ENCODE data around the gene OR51V1. TPM values are rescaled to one million over a fixed set of nuclear protein-coding genes. Genes with fewer than 3 reads are reported as not detected.

OR51V1 gene
- total RNA-seq, 1 experiment from 2014 or later = not detected

GRCh38 chr11:5225480-5225871 lies 25.0 kb upstream of the OR51V1 start:
- peaks cover 18% of the 10 kb centered on the region for H3K9me3 Mint-ChIP-seq
- ATAC-seq = no peak
- no peak overlapping the region for H3K4me3 Mint-ChIP-seq
- no peak for TF ChIP-seq IRF2 (CRISPR knock-in tag; IDR thresholded peaks at IDR 0.05; ENCODE audit: borderline replicate concordance, low read depth)
- TF ChIP-seq ZNF416 (CRISPR knock-in tag; IDR thresholded peaks at IDR 0.05) = no peak
- no peak for TF ChIP-seq FOXP1 (CRISPR knock-in tag; IDR thresholded peaks at IDR 0.05; ENCODE audit: borderline replicate concordance)
- no peak for TF ChIP-seq PRRX2 (CRISPR knock-in tag; IDR thresholded peaks at IDR 0.05)
- TF ChIP-seq ZNF671 (CRISPR knock-in tag; IDR thresholded peaks at IDR 0.05) = no peak
- no peak for TF ChIP-seq ELF4 (CRISPR knock-in tag; IDR thresholded peaks at IDR 0.05; ENCODE audit: low read depth)
- TF ChIP-seq RORB (CRISPR knock-in tag; IDR thresholded peaks at IDR 0.05) = no peak
- TF ChIP-seq FOXJ3 (CRISPR knock-in tag; IDR thresholded peaks at IDR 0.05; ENCODE audit: borderline replicate concordance) = no peak
- TF ChIP-seq SMAD4 (CRISPR knock-in tag; IDR thresholded peaks at IDR 0.05) = no peak
- no peak for TF ChIP-seq GTF2I (CRISPR knock-in tag; conservative IDR thresholded peaks at IDR 0.05)
- no peak for TF ChIP-seq ATF6 (CRISPR knock-in tag; IDR thresholded peaks at IDR 0.05)
- DNase-seq (ENCODE audit: low spot score) = no peak
- POLR2A ChIA-PET = no interaction called here
- peaks cover 17% of the 10 kb centered on the region for H3K36me3 Mint-ChIP-seq
- H3K27me3 Mint-ChIP-seq (ENCODE audit: low read depth) = no peaks in the 10 kb centered on the region
- CTCF ChIA-PET = interaction anchor here (0.7 kb wide), 1 partner anchor 130 kb away, joined by 3 read pairs; no protein-coding TSS in a partner anchor
- peaks cover 3% of the 10 kb centered on the region; the same call in 1 of the 2 replicates for H3K4me1 Mint-ChIP-seq
- no peak overlapping the region for H3K27ac Mint-ChIP-seq

- H3K4me3 Mint-ChIP-seq = no peak overlapping the region
Measured at GRCh38 chr11:5224538-5225479, 24.3 kb upstream of the OR51V1 start.

GRCh38 chr11:5223686-5224085 lies 23.2 kb upstream of the OR51V1 start:
- H3K27me3 Mint-ChIP-seq (ENCODE audit: low read depth) = no peaks in the 10 kb centered on the region
- no peak for DNase-seq (ENCODE audit: low spot score)
- ChIA-PET CTCF (no interaction called here), POLR2A (no interaction called here)
- ATAC-seq = no peak
- H3K27ac Mint-ChIP-seq = no peak overlapping the region
- no peak overlapping the region for H3K4me3 Mint-ChIP-seq
- TF ChIP-seq ZNF671 (CRISPR knock-in tag; IDR thresholded peaks at IDR 0.05) (no peak), ZNF396 (CRISPR knock-in tag; IDR thresholded peaks at IDR 0.05; ENCODE audit: borderline replicate concordance) (no peak), SMAD3 (CRISPR knock-in tag; IDR thresholded peaks at IDR 0.05; ENCODE audit: borderline replicate concordance) (no peak), OVOL2 (CRISPR knock-in tag; IDR thresholded peaks at IDR 0.05; ENCODE audit: borderline replicate concordance) (no peak), FOXK1 (CRISPR knock-in tag; IDR thresholded peaks at IDR 0.05) (no peak)
- peaks cover 32% of the 10 kb centered on the region for H3K9me3 Mint-ChIP-seq
- H3K4me1 Mint-ChIP-seq = peaks cover 3% of the 10 kb centered on the region; the same call in 1 of the 2 replicates
- H3K36me3 Mint-ChIP-seq = peaks cover 20% of the 10 kb centered on the region

More at GRCh38 chr11:5224538-5225479, 24.3 kb upstream of the OR51V1 start:
- H3K27me3 Mint-ChIP-seq (ENCODE audit: low read depth) = no peaks in the 10 kb centered on the region
- TF ChIP-seq NFYB (CRISPR knock-in tag; conservative IDR thresholded peaks at IDR 0.05; ENCODE audit: low read depth) (no peak), IRF1 (CRISPR knock-in tag; IDR thresholded peaks at IDR 0.05) (no peak), ZNF416 (CRISPR knock-in tag; IDR thresholded peaks at IDR 0.05) (no peak), FOXP1 (CRISPR knock-in tag; IDR thresholded peaks at IDR 0.05; ENCODE audit: borderline replicate concordance) (no peak), MYBL2 (CRISPR knock-in tag; IDR thresholded peaks at IDR 0.05) (no peak), E2F4 (CRISPR knock-in tag; IDR thresholded peaks at IDR 0.05; ENCODE audit: borderline replicate concordance, low read depth) (no peak), SMAD3 (CRISPR knock-in tag; IDR thresholded peaks at IDR 0.05; ENCODE audit: borderline replicate concordance) (no peak), ETV6 (CRISPR knock-in tag; IDR thresholded peaks at IDR 0.05) (no peak)
- POLR2A ChIA-PET = no interaction called here
- DNase-seq (ENCODE audit: low spot score) = no peak
- peaks cover 24% of the 10 kb centered on the region for H3K9me3 Mint-ChIP-seq
- CTCF ChIA-PET = interaction anchor here (0.7 kb wide), 1 partner anchor 130 kb away, joined by 3 read pairs; no protein-coding TSS in a partner anchor
- no peak for ATAC-seq
- peaks cover 20% of the 10 kb centered on the region for H3K36me3 Mint-ChIP-seq
- H3K4me1 Mint-ChIP-seq = peaks cover 3% of the 10 kb centered on the region; the same call in 1 of the 2 replicates
- no peak overlapping the region for H3K27ac Mint-ChIP-seq

All from WTC11 (cell line).